ENCODE measurements around the gene CLCN6. TPM values are rescaled to one million over a fixed set of nuclear protein-coding genes. Genes with fewer than 3 reads are reported as not detected.

CLCN6 gene
- total RNA-seq, 2 donors from 2014 or later, result 7.0 to 23.7 TPM

DNA sequence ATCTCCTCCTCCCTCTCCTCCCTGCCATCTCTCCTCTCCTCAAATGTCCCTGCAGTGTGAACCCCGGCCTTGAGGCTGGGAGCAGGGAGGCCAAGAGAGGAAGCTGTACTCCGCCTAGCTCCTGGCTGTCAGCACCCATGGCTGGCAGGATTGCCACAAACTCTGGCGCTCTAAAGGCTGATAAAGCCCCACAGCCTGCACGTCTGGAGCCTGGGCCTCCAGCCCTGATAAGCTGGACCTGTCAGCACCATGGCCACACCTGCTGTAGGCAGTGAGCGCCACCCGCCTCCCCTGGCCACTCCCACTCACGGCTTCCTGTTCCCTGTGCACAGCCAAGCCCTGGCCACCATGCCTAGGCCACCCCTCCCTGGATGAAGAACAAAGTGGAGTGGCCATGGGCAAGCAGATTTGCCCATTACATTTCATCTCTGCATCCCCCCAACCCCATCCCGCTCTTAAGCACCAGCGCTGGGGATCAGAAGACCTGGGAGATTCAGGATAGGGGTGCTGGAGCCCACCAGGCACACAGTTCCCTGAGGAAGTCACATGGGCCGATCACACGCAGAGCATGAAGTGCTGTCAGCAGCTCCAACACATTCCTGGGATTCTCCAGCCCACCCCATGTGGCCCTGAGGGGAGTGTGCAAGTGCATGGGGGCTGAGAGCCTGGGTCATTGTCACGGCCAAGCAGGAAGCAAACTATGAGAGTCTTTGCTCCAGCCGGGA is 77.0 kb downstream of the CLCN6 start:
- Histone ChIP-seq H3K27ac (no peak overlapping the region), H3K27me3 (no peaks in the 10 kb centered on the region), H3K4me3 (no peak overlapping the region), H3K9me3 (no peaks in the 10 kb centered on the region), H3K36me3 (replicated peaks in 1 of 2; ENCODE audit: insufficient read depth in 1 of 2, low read depth in 2 of 2) (no peaks in the 10 kb centered on the region), H3K4me1 (peaks cover 11% of the 10 kb centered on the region)
- ATAC-seq (peak; percentile 85), DNase-seq (peak; percentile 79 to 90 (median 90))
- intact Hi-C loops (cut with DNase I), result no loop called here
- no peak for TF ChIP-seq POLR2A (IDR thresholded peaks at IDR 0.05)
- TF ChIP-seq, protein P1, sequence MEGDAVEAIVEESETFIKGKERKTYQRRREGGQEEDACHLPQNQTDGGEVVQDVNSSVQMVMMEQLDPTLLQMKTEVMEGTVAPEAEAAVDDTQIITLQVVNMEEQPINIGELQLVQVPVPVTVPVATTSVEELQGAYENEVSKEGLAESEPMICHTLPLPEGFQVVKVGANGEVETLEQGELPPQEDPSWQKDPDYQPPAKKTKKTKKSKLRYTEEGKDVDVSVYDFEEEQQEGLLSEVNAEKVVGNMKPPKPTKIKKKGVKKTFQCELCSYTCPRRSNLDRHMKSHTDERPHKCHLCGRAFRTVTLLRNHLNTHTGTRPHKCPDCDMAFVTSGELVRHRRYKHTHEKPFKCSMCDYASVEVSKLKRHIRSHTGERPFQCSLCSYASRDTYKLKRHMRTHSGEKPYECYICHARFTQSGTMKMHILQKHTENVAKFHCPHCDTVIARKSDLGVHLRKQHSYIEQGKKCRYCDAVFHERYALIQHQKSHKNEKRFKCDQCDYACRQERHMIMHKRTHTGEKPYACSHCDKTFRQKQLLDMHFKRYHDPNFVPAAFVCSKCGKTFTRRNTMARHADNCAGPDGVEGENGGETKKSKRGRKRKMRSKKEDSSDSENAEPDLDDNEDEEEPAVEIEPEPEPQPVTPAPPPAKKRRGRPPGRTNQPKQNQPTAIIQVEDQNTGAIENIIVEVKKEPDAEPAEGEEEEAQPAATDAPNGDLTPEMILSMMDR (IDR thresholded peaks at IDR 0.05), result no peak
- WGBS, 2 donors, result 34 to 35% methylated on average over 6 to 13 of the region's 13 CpGs

DNA sequence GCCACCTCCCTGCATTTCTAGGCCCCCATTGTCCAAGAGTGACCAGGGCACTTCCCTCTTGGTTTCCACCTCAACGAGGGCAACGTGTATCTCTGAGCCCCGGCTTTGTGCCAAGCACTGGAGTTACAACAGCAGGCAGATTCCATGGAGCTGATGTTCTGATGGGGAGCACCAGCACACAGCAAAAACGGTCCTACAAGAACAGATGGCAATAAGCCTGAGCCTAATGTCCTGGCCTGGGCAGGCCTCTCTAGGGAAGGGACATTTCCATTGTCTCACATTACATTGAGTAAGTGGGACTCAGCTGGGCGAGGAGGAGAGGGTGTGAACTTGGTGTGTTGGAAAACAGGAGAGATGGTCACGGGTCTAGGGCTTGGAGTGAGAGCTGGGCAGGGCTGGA is 79.9 kb downstream of the CLCN6 start:
- ATAC-seq (no peak), DNase-seq (no peak)
- H3K4me3 ChIP-seq, result no peak overlapping the region
- TF ChIP-seq POLR2A (IDR thresholded peaks at IDR 0.05), result no peak
- TF ChIP-seq, protein P1 (IDR thresholded peaks at IDR 0.05), result no peak
- 65 to 66% methylated on average over 6 of the region's 6 CpGs for WGBS, 2 donors
- no peaks in the 10 kb centered on the region for H3K36me3 ChIP-seq (replicated peaks in 1 of 2; ENCODE audit: insufficient read depth in 1 of 2, low read depth in 2 of 2)
- peaks cover 11% of the 10 kb centered on the region for H3K4me1 ChIP-seq
- no peak overlapping the region for H3K27ac ChIP-seq
- H3K9me3 ChIP-seq, result no peaks in the 10 kb centered on the region
- intact Hi-C loops (cut with DNase I), result no loop called here
- H3K27me3 ChIP-seq, result no peaks in the 10 kb centered on the region

DNA sequence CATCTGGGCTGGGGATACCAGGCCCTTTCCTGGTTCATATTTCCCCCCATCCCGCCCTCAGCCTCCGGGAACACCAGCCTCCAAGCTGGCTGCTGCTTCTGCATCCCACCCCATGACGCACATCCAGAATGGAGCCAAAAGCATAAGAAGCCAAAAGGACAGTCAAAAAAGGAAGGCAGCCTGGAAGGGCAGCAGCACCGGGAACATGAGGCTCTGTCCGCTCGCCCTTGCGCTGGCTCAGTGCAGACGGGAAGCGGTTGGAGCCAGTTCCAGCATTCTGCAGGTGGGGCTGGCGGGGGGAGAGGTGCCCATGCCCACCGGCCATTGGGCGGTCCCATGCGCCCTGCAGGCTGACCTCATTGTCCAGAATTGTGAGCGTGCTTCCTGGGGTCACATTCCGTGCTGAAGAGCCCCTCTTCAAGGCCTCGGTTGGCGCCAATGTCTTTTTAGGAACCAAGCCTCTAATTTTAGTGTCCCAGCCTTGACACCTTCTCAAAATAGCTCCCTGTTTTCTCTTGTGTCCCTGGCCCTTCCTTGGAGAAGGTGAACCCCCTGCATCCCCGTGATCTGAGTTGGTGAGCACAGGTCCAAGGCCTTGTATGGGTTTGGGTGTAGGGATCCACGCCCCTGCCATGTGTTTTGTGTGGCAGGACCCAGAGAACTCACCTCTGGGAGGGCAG is 81.1 kb downstream of the CLCN6 start:
- DNase-seq (no peak), ATAC-seq (no peak)
- Histone ChIP-seq H3K9me3 (no peaks in the 10 kb centered on the region), H3K27ac (no peak overlapping the region), H3K4me3 (no peak overlapping the region), H3K4me1 (peaks cover 9% of the 10 kb centered on the region), H3K27me3 (no peaks in the 10 kb centered on the region), H3K36me3 (replicated peaks in 1 of 2; ENCODE audit: insufficient read depth in 1 of 2, low read depth in 2 of 2) (no peaks in the 10 kb centered on the region)
- intact Hi-C loops (cut with DNase I), result no loop called here
- 82% methylated on average over 11 to 18 of the region's 19 CpGs for WGBS, 2 donors
- TF ChIP-seq POLR2A (IDR thresholded peaks at IDR 0.05), result no peak
- TF ChIP-seq, protein P1 (IDR thresholded peaks at IDR 0.05), result no peak

DNA sequence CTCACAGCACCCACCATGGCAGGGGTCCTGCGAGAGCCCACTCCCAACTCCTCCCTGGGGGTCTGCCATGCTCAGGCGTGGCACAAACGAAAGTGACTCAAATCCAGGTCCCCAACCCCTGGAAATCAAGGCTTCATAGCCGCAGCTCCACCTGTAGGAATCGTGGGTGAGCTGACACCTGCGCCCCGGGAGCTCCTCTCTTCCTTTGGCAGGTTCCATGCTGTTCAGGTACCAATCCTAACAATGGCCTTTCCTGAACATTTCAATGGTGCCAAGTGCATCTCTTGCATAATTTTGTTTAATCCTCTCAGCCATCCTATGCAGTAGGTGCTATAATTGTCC is 81.6 kb downstream of the CLCN6 start:
- Histone ChIP-seq H3K36me3 (replicated peaks in 1 of 2; ENCODE audit: insufficient read depth in 1 of 2, low read depth in 2 of 2) (no peaks in the 10 kb centered on the region), H3K27me3 (no peaks in the 10 kb centered on the region), H3K9me3 (no peaks in the 10 kb centered on the region), H3K4me1 (peaks cover 5% of the 10 kb centered on the region), H3K4me3 (no peak overlapping the region), H3K27ac (no peak overlapping the region)
- no peak for ATAC-seq
- intact Hi-C loops (cut with DNase I), result no loop called here
- DNase-seq, result no peak
- TF ChIP-seq POLR2A (IDR thresholded peaks at IDR 0.05), result no peak
- TF ChIP-seq, protein P1 (IDR thresholded peaks at IDR 0.05), result no peak
- 65 to 70% methylated on average over 4 to 7 of the region's 7 CpGs for WGBS, 2 donors

All from body of pancreas (tissue), 4 donors.